WTC11 (cell line): Measurements from ENCODE around the gene TTC28. TPM values are rescaled to one million over a fixed set of nuclear protein-coding genes. Genes with fewer than 3 reads are reported as not detected.

Experiments
- ATAC-seq: fragments of 200-7000 bp; cut with Tn5 transposase; 2 replicates; pipeline ENCODE4 v1.10.0; 2021; ENCODE audit warnings: mild to moderate bottlenecking, moderate library complexity
- CTCF ChIA-PET: fragments of 300-600 bp; sonication (Branson Sonifier 250); formaldehyde crosslinking; loops from one replicate; lab custom pipeline; 2021; ENCODE audit warnings: antibody characterized with exemption; lab: Charles Lee
- POLR2A ChIA-PET: fragments of 350-600 bp; sonication (Branson Sonifier 250); formaldehyde crosslinking; loops from one replicate; lab custom pipeline; 2021; ENCODE audit warnings: antibody characterized with exemption; lab: Charles Lee
- DNase-seq: peaks from one replicate; pipeline ENCODE4 v3.0.0; 2021; ENCODE audit warnings: low spot score
- H3K27ac Mint-ChIP-seq: 2 replicates; pipeline ENCODE4 v1.8.0; 2021; ENCODE audit warnings: mixed read lengths
- H3K27me3 Mint-ChIP-seq: 2 replicates; pipeline ENCODE4 v1.8.0; 2021; ENCODE audit warnings: low read depth, mild to moderate bottlenecking, moderate library complexity, mixed read lengths
- H3K36me3 Mint-ChIP-seq: 2 replicates; pipeline ENCODE4 v1.8.0; 2021; ENCODE audit warnings: mixed read lengths
- H3K4me1 Mint-ChIP-seq: 2 replicates; pipeline ENCODE4 v1.8.0; 2022; ENCODE audit warnings: mixed read lengths
- H3K4me3 Mint-ChIP-seq: 2 replicates; pipeline ENCODE4 v1.8.0; 2021; ENCODE audit warnings: mild to moderate bottlenecking, moderate library complexity, mixed read lengths
- H3K9me3 Mint-ChIP-seq: 2 replicates; pipeline ENCODE4 v1.8.0; 2021; ENCODE audit warnings: mixed read lengths
- ATF1 ChIP-seq: sonication (generic); formaldehyde crosslinking; IDR thresholded peaks from 2 replicates; pipeline ENCODE4 v1.8.1; 2023; ENCODE audit warnings: mild to moderate bottlenecking, moderate library complexity, missing genetic modification reagents
- CBFB ChIP-seq: sonication (generic); formaldehyde crosslinking; IDR thresholded peaks from 2 replicates; pipeline ENCODE4 v1.8.1; 2022; ENCODE audit warnings: mild to moderate bottlenecking, low read depth, missing genetic modification reagents
- EMX1 ChIP-seq: fragments of 250-450 bp; sonication (Bioruptor Pico); IDR thresholded peaks from 2 replicates; pipeline ENCODE4 v1.8.0; 2021; ENCODE audit warnings: mild to moderate bottlenecking
- ETV6 ChIP-seq: sonication (generic); formaldehyde crosslinking; IDR thresholded peaks from 2 replicates; pipeline ENCODE4 v1.8.1; 2022; ENCODE audit warnings: mild to moderate bottlenecking, missing genetic modification reagents
- FOXJ3 ChIP-seq: sonication (generic); formaldehyde crosslinking; IDR thresholded peaks from 2 replicates; pipeline ENCODE4 v1.9.0; 2021; ENCODE audit warnings: missing genetic modification reagents, mild to moderate bottlenecking, borderline replicate concordance
- FOXP1 ChIP-seq: sonication (generic); formaldehyde crosslinking; IDR thresholded peaks from 2 replicates; pipeline ENCODE4 v1.8.0; 2022; ENCODE audit warnings: missing genetic modification reagents, mild to moderate bottlenecking, moderate library complexity, borderline replicate concordance
- GRHL2 ChIP-seq: fragments of 250-450 bp; sonication (Bioruptor Pico); IDR thresholded peaks from 2 replicates; pipeline ENCODE4 v1.8.0; 2022; ENCODE audit warnings: mild to moderate bottlenecking, moderate library complexity; ENCODE audit not compliant: insufficient replicate concordance, severe bottlenecking
- HMGA2 ChIP-seq: fragments of 250-450 bp; sonication (Bioruptor Pico); IDR thresholded peaks from 2 replicates; pipeline ENCODE4 v1.4.0; 2021; ENCODE audit warnings: mild to moderate bottlenecking, moderate library complexity
- KAT7 ChIP-seq: sonication (generic); formaldehyde crosslinking; IDR thresholded peaks from 2 replicates; pipeline ENCODE4 v1.8.1; 2023; ENCODE audit warnings: missing genetic modification reagents, mild to moderate bottlenecking, borderline replicate concordance
- NR2C2 ChIP-seq: sonication (generic); formaldehyde crosslinking; IDR thresholded peaks from 2 replicates; pipeline ENCODE4 v1.8.0; 2022; ENCODE audit warnings: mild to moderate bottlenecking, missing genetic modification reagents
- NR3C1 ChIP-seq: sonication (generic); formaldehyde crosslinking; conservative IDR thresholded peaks from 2 replicates; pipeline ENCODE4 v1.8.1; 2023; ENCODE audit warnings: low read depth, mild to moderate bottlenecking, missing genetic modification reagents
- PRRX2 ChIP-seq: fragments of 250-450 bp; sonication (Bioruptor Pico); IDR thresholded peaks from 2 replicates; pipeline ENCODE4 v1.8.0; 2021; ENCODE audit warnings: mild to moderate bottlenecking
- ZNF219 ChIP-seq: sonication (generic); formaldehyde crosslinking; IDR thresholded peaks from 2 replicates; pipeline ENCODE4 v1.8.0; 2023; ENCODE audit warnings: missing genetic modification reagents, mild to moderate bottlenecking, borderline replicate concordance
- ZNF423 ChIP-seq: fragments of 250-450 bp; sonication (Bioruptor Pico); IDR thresholded peaks from 2 replicates; pipeline ENCODE4 v2.1.2; 2022; ENCODE audit warnings: mild to moderate bottlenecking, moderate library complexity
- total RNA-seq: library from RNA; stranded (reverse); gene quantifications from 3 replicates; pipeline ENCODE4 v1.2.3, GENCODE V29; 2021
- TF ChIP-seq, protein P1 (sequence below): sonication (generic); formaldehyde crosslinking; conservative IDR thresholded peaks from 2 replicates; pipeline ENCODE4 v1.8.1; 2023; ENCODE audit warnings: mild to moderate bottlenecking, low read depth, missing genetic modification reagents, moderate library complexity
- TF ChIP-seq, protein P2 (sequence below): sonication (generic); formaldehyde crosslinking; IDR thresholded peaks from 2 replicates; pipeline ENCODE4 v1.8.1; 2023; ENCODE audit warnings: mild to moderate bottlenecking, moderate library complexity, missing genetic modification reagents
- TF ChIP-seq, protein P3 (sequence below): fragments of 250-450 bp; sonication (Bioruptor Pico); IDR thresholded peaks from 2 replicates; pipeline ENCODE4 v2.1.2; 2022; ENCODE audit warnings: mild to moderate bottlenecking, moderate library complexity
- TF ChIP-seq, protein P4 (sequence below): sonication (generic); formaldehyde crosslinking; IDR thresholded peaks from 2 replicates; pipeline ENCODE4 v1.8.0; 2022; ENCODE audit warnings: mild to moderate bottlenecking, missing genetic modification reagents
- TF ChIP-seq, protein P5 (sequence below): sonication (generic); formaldehyde crosslinking; IDR thresholded peaks from 2 replicates; pipeline ENCODE4 v1.8.1; 2022; ENCODE audit warnings: mild to moderate bottlenecking, missing genetic modification reagents, moderate library complexity, borderline replicate concordance
- TF ChIP-seq, protein P6 (sequence below): fragments of 250-450 bp; sonication (Bioruptor Pico); IDR thresholded peaks from 2 replicates; pipeline ENCODE4 v1.9.0; 2021; ENCODE audit warnings: moderate library complexity, mild to moderate bottlenecking, inconsistent platforms, borderline replicate concordance

The TTC28 gene
- total RNA-seq, 1 experiment from 2014 or later: 13.0 TPM

DNA sequence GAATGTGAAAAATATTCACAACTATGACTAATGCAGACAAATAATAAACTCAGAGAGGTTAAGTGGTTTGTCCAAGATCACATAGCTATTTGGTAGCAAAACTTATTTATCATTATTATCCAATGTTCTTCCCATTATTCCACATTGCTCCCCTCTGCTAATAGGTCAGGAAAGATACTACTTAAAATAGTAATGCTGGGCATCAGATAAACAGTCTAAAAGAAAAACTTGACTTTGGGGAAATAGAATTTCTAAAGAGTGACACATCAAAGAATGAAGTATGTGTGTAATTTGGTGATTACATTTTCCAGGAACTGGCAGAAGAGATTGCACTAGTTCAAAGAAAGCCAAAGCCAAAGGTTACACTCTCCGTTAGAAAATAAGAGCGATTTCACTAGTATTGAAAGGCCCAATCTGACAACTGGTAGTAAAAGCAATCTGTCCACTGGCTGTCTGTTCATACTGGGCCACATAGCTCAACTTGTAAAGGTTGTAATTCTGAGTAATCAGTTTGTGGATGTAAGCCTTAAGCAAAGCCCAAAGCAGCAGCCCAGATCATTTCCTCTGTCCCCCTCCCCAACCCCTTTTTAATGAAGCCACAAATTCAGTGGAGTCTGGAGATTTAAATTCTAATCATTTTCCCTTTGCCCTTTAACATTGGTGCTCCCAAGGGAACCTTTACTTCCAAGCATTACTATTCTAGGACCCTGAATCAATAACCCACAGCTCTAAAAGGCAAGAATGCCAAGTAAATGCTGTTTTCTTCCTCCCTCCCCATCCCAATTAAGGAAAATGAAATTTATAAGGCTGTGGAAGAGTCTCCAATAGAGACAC lies 283.5 kb downstream of the TTC28 start:
- ATAC-seq: no peak
- CTCF ChIA-PET: no interaction called here

DNA sequence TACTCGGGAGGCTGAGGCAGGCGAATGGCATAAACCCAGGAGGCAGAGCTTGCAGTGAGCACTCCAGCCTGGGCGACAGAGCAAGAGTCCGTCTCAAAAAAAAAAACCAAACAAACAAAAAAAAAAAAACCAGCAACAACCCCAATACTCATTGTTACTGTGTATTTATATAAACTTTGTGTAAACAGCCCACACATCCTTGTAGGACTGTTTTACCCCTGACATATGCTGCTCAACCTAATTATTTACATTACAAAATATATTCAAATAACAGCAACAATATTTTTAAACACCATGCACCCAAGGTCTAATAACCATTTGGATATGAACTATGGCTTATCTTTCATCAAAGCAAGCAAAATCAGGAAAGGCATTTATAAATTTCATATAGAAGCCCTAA lies 284.1 kb downstream of the TTC28 start:
- H3K4me1 Mint-ChIP-seq: no peaks in the 10 kb centered on the region
- ChIA-PET POLR2A (interaction anchor here (0.7 kb wide), 1 partner anchor 951 kb away, joined by 4 read pairs; no protein-coding TSS in a partner anchor), CTCF (interaction anchor here (0.6 kb wide), 2 partner anchors 555 to 1376 kb away, joined by 3 read pairs; no protein-coding TSS in a partner anchor)
- peaks cover 13% of the 10 kb centered on the region for H3K36me3 Mint-ChIP-seq
- H3K27ac Mint-ChIP-seq: no peak overlapping the region
- H3K9me3 Mint-ChIP-seq: peaks cover 27% of the 10 kb centered on the region
- no peaks in the 10 kb centered on the region for H3K27me3 Mint-ChIP-seq
- ATAC-seq: no peak
- TF ChIP-seq EMX1 (no peak), CBFB (CRISPR knock-in tag) (no peak), FOXJ3 (CRISPR knock-in tag) (no peak), KAT7 (no peak), FOXP1 (CRISPR knock-in tag) (no peak), NR3C1 (CRISPR knock-in tag) (no peak)
- TF ChIP-seq, protein P1, sequence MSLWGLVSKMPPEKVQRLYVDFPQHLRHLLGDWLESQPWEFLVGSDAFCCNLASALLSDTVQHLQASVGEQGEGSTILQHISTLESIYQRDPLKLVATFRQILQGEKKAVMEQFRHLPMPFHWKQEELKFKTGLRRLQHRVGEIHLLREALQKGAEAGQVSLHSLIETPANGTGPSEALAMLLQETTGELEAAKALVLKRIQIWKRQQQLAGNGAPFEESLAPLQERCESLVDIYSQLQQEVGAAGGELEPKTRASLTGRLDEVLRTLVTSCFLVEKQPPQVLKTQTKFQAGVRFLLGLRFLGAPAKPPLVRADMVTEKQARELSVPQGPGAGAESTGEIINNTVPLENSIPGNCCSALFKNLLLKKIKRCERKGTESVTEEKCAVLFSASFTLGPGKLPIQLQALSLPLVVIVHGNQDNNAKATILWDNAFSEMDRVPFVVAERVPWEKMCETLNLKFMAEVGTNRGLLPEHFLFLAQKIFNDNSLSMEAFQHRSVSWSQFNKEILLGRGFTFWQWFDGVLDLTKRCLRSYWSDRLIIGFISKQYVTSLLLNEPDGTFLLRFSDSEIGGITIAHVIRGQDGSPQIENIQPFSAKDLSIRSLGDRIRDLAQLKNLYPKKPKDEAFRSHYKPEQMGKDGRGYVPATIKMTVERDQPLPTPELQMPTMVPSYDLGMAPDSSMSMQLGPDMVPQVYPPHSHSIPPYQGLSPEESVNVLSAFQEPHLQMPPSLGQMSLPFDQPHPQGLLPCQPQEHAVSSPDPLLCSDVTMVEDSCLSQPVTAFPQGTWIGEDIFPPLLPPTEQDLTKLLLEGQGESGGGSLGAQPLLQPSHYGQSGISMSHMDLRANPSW (CRISPR knock-in tag): no peak
- TF ChIP-seq, all 79 proteins: peak for 0
- DNase-seq: no peak
- no peak overlapping the region for H3K4me3 Mint-ChIP-seq

More for the DNA sequence above, 283.5 kb downstream of the TTC28 start:
- TF ChIP-seq, protein P2, sequence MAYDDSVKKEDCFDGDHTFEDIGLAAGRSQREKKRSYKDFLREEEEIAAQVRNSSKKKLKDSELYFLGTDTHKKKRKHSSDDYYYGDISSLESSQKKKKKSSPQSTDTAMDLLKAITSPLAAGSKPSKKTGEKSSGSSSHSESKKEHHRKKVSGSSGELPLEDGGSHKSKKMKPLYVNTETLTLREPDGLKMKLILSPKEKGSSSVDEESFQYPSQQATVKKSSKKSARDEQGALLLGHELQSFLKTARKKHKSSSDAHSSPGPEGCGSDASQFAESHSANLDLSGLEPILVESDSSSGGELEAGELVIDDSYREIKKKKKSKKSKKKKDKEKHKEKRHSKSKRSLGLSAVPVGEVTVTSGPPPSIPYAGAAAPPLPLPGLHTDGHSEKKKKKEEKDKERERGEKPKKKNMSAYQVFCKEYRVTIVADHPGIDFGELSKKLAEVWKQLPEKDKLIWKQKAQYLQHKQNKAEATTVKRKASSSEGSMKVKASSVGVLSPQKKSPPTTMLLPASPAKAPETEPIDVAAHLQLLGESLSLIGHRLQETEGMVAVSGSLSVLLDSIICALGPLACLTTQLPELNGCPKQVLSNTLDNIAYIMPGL: no peak
- TF ChIP-seq ZNF423: no peak
- no peak for TF ChIP-seq NR2C2 (CRISPR knock-in tag)
- TF ChIP-seq ZNF219 (CRISPR knock-in tag): no peak
- no peak for TF ChIP-seq NR3C1 (CRISPR knock-in tag)
- TF ChIP-seq HMGA2: no peak
- TF ChIP-seq ATF1 (CRISPR knock-in tag): no peak
- TF ChIP-seq GRHL2 (CRISPR knock-in tag): no peak
- TF ChIP-seq, protein P3, sequence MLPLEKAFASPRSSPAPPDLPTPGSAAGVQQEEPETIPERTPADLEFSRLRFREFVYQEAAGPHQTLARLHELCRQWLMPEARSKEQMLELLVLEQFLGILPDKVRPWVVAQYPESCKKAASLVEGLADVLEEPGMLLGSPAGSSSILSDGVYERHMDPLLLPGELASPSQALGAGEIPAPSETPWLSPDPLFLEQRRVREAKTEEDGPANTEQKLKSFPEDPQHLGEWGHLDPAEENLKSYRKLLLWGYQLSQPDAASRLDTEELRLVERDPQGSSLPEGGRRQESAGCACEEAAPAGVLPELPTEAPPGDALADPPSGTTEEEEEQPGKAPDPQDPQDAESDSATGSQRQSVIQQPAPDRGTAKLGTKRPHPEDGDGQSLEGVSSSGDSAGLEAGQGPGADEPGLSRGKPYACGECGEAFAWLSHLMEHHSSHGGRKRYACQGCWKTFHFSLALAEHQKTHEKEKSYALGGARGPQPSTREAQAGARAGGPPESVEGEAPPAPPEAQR (CRISPR knock-in tag): no peak
- no peak for TF ChIP-seq PRRX2
- TF ChIP-seq, protein P4, sequence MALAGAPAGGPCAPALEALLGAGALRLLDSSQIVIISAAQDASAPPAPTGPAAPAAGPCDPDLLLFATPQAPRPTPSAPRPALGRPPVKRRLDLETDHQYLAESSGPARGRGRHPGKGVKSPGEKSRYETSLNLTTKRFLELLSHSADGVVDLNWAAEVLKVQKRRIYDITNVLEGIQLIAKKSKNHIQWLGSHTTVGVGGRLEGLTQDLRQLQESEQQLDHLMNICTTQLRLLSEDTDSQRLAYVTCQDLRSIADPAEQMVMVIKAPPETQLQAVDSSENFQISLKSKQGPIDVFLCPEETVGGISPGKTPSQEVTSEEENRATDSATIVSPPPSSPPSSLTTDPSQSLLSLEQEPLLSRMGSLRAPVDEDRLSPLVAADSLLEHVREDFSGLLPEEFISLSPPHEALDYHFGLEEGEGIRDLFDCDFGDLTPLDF (CRISPR knock-in tag): no peak
- TF ChIP-seq, protein P5, sequence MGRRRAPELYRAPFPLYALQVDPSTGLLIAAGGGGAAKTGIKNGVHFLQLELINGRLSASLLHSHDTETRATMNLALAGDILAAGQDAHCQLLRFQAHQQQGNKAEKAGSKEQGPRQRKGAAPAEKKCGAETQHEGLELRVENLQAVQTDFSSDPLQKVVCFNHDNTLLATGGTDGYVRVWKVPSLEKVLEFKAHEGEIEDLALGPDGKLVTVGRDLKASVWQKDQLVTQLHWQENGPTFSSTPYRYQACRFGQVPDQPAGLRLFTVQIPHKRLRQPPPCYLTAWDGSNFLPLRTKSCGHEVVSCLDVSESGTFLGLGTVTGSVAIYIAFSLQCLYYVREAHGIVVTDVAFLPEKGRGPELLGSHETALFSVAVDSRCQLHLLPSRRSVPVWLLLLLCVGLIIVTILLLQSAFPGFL: no peak
- TF ChIP-seq ETV6: no peak
- TF ChIP-seq, protein P6, sequence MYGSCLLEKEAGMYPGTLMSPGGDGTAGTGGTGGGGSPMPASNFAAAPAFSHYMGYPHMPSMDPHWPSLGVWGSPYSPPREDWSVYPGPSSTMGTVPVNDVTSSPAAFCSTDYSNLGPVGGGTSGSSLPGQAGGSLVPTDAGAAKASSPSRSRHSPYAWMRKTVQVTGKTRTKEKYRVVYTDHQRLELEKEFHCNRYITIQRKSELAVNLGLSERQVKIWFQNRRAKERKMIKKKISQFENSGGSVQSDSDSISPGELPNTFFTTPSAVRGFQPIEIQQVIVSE (CRISPR knock-in tag): no peak
- Mint-ChIP-seq H3K4me3 (no peak overlapping the region), H3K27ac (no peak overlapping the region), H3K9me3 (peaks cover 23% of the 10 kb centered on the region), H3K27me3 (no peaks in the 10 kb centered on the region), H3K36me3 (peaks cover 13% of the 10 kb centered on the region), H3K4me1 (no peaks in the 10 kb centered on the region)
- POLR2A ChIA-PET: interaction anchor here (0.6 kb wide), 1 partner anchor 14 kb away, joined by 5 read pairs; no protein-coding TSS in a partner anchor
- DNase-seq: no peak
